Right lobe of liver (tissue), 4 donors: ENCODE results near the gene PIK3CG.

ENCODE experiments used
- CTCF ChIP-seq, 4 donors: fragments of 200-600 bp in 3 of 4; fragments of 450-650 bp in 1 of 4; IDR thresholded peaks; one replicate each; pipeline versions ENCODE4 v1.5.1 to v1.8.0; 2016 to 2022; ENCODE audit warnings: antibody characterized with exemption in 4 of 4, mild to moderate bottlenecking in 2 of 4
- POLR2A ChIP-seq: fragments of 450-650 bp; IDR thresholded peaks from one replicate; pipeline ENCODE4 v1.6.1; 2017; ENCODE audit warnings: antibody characterized with exemption, mild to moderate bottlenecking
- donor health status: DM: no; HTN: no; CAD: no.
- donor health status: DM: no; HTN: no; CAD: no.
- donor health status: DM: no; HTN: yes; CAD: no.

GRCh38 chr7:106896231-106896630, 31.1 kb downstream of the PIK3CG start:
- no peak for TF ChIP-seq CTCF (IDR thresholded peaks at IDR 0.05)
- TF ChIP-seq POLR2A = no peak
